HepG2 (cell line): ENCODE results near the gene HSD3B1. TPM values are rescaled to one million over a fixed set of nuclear protein-coding genes. Genes with fewer than 3 reads are reported as not detected.
A peak's percentile ranks its signal among the peaks of the same experiment; 100 is the strongest.

Source experiments
- ETV5 ChIP-seq: IDR thresholded peaks from 2 replicates; pipeline ENCODE4 v1.6.1; 2018; ENCODE audit warnings: missing biosample characterization, missing genetic modification reagents, inconsistent platforms, borderline replicate concordance
- KDM5B ChIP-seq: sonication (generic); formaldehyde crosslinking; IDR thresholded peaks from 2 replicates; pipeline ENCODE4 v1.4.0; 2020; ENCODE audit warnings: missing genetic modification reagents, mild to moderate bottlenecking, borderline replicate concordance
- RELA ChIP-seq: sonication (generic); formaldehyde crosslinking; IDR thresholded peaks from 2 replicates; pipeline ENCODE4 v1.4.0; 2020; ENCODE audit warnings: missing genetic modification reagents
- STAT5B ChIP-seq: sonication (generic); formaldehyde crosslinking; IDR thresholded peaks from 2 replicates; pipeline ENCODE4 v1.4.0; 2020; ENCODE audit warnings: missing genetic modification reagents
- ZFYVE20 ChIP-seq: sonication (generic); formaldehyde crosslinking; IDR thresholded peaks from 2 replicates; pipeline ENCODE4 v1.8.0; 2023; ENCODE audit warnings: low read depth, mild to moderate bottlenecking, moderate library complexity, missing genetic modification reagents, borderline replicate concordance
- ZNF709 ChIP-seq: sonication (generic); formaldehyde crosslinking; IDR thresholded peaks from 2 replicates; pipeline ENCODE4 v1.5.0; 2020; ENCODE audit warnings: mild to moderate bottlenecking, missing genetic modification reagents
- polyA plus RNA-seq, 8 experiments: library from polyadenylated mRNA; depleted of rRNA in 3 of 8; stranded (reverse) in 7 of 8; unstranded in 1 of 8; fragments of >200 nt; fragmentation: Illumina TruSeq in 4 of 8; extraction: Trizol in 4 of 8; gene quantifications; 2 replicates each; pipeline versions ENCODE4 v1.2.1 to v1.2.3, GENCODE V29; 2011 to 2016; ENCODE audit warnings: low read depth in 4 of 8, missing spikeins in 1 of 8, mixed read lengths in 1 of 8; ENCODE audit not compliant: insufficient read depth in 1 of 8
- total RNA-seq, 5 experiments: library from RNA; depleted of rRNA; stranded (reverse); fragments of >200 nt; fragmentation: Illumina TruSeq; extraction: Trizol; gene quantifications; 2 replicates each; pipeline ENCODE4 v1.2.3, GENCODE V29; 2016; ENCODE audit warnings: low read depth in 1 of 5
- TF ChIP-seq, protein P1 (sequence below): sonication (generic); formaldehyde crosslinking; IDR thresholded peaks from 2 replicates; pipeline ENCODE4 v1.8.1; 2023; ENCODE audit warnings: mild to moderate bottlenecking, missing genetic modification reagents, borderline replicate concordance
- TF ChIP-seq, protein P2 (sequence below): IDR thresholded peaks from 2 replicates; pipeline ENCODE4 v1.4.0; 2020; ENCODE audit warnings: mild to moderate bottlenecking, missing genetic modification reagents
- TF ChIP-seq, protein P3 (sequence below): sonication (generic); formaldehyde crosslinking; IDR thresholded peaks from 2 replicates; pipeline ENCODE4 v1.5.0; 2020; ENCODE audit warnings: mild to moderate bottlenecking, missing genetic modification reagents
- TF ChIP-seq, protein P4 (sequence below): sonication (generic); formaldehyde crosslinking; IDR thresholded peaks from 2 replicates; pipeline ENCODE4 v1.5.0; 2020; ENCODE audit warnings: missing genetic modification reagents
- TF ChIP-seq, protein P5 (sequence below), 2 experiments: fragments of 450-650 bp in 1 of 2; sonication (generic) in 1 of 2; formaldehyde crosslinking in 1 of 2; IDR thresholded peaks; 2 replicates each; pipeline versions ENCODE4 v1.6.1 to v1.8.0; 2016 to 2022; ENCODE audit warnings: antibody characterized with exemption in 1 of 2, mild to moderate bottlenecking in 1 of 2, missing genetic modification reagents in 1 of 2

HSD3B1 gene
- total and polyA plus RNA-seq, 2 of the 13 experiments (the other 11 are each of a cell fraction or from before 2014, with no cell fraction given): not detected

DNA sequence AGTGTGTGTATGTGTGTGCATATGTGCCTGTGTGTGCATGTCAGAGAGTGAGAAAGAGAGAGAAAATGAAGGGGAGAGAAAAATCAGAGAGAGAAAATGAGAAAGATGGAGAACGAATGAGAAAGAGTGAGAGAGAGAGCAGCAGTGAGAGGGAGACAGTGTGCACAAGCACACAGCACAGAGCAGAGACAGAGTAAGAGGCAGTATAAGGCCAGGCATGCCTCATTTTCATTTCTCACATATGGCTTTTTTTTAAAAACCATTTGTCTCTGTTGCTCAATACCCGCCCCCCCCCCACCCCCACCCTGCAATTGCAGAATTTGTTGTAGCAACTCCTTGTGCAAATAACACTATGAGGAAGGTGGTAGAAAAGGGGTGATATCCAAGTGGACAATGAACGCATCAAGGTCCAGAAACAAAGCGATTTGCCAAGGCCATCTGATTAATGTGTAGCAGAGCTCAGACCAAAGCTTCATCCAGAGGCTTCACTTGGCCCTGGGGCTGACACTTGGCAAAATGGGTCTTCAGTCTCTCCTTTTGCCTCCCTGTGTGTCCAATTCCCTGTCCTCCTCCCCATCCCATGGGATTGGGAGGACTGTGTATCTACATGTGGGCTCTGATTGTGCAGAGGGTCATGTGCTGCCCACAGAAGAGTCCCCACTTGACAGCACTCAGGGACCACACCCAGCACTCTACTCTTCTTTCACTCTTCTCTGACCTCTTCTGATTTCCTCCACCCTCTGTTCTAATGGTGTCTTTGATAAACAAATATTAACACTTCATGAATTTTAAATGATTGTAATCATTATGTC lies 38.9 kb upstream of the HSD3B1 start (continued):
- TF ChIP-seq ETV5 (CRISPR knock-in tag): no peak
- TF ChIP-seq, protein P1, sequence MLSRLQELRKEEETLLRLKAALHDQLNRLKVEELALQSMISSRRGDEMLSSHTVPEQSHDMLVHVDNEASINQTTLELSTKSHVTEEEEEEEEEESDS (CRISPR knock-in tag): no peak
- TF ChIP-seq, protein P2, sequence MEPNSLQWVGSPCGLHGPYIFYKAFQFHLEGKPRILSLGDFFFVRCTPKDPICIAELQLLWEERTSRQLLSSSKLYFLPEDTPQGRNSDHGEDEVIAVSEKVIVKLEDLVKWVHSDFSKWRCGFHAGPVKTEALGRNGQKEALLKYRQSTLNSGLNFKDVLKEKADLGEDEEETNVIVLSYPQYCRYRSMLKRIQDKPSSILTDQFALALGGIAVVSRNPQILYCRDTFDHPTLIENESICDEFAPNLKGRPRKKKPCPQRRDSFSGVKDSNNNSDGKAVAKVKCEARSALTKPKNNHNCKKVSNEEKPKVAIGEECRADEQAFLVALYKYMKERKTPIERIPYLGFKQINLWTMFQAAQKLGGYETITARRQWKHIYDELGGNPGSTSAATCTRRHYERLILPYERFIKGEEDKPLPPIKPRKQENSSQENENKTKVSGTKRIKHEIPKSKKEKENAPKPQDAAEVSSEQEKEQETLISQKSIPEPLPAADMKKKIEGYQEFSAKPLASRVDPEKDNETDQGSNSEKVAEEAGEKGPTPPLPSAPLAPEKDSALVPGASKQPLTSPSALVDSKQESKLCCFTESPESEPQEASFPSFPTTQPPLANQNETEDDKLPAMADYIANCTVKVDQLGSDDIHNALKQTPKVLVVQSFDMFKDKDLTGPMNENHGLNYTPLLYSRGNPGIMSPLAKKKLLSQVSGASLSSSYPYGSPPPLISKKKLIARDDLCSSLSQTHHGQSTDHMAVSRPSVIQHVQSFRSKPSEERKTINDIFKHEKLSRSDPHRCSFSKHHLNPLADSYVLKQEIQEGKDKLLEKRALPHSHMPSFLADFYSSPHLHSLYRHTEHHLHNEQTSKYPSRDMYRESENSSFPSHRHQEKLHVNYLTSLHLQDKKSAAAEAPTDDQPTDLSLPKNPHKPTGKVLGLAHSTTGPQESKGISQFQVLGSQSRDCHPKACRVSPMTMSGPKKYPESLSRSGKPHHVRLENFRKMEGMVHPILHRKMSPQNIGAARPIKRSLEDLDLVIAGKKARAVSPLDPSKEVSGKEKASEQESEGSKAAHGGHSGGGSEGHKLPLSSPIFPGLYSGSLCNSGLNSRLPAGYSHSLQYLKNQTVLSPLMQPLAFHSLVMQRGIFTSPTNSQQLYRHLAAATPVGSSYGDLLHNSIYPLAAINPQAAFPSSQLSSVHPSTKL: peak; percentile 44
- TF ChIP-seq, protein P3, sequence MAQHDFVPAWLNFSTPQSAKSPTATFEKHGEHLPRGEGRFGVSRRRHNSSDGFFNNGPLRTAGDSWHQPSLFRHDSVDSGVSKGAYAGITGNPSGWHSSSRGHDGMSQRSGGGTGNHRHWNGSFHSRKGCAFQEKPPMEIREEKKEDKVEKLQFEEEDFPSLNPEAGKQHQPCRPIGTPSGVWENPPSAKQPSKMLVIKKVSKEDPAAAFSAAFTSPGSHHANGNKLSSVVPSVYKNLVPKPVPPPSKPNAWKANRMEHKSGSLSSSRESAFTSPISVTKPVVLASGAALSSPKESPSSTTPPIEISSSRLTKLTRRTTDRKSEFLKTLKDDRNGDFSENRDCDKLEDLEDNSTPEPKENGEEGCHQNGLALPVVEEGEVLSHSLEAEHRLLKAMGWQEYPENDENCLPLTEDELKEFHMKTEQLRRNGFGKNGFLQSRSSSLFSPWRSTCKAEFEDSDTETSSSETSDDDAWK (CRISPR knock-in tag): no peak
- no peak for TF ChIP-seq ZNF709 (CRISPR knock-in tag)
- TF ChIP-seq, protein P4, sequence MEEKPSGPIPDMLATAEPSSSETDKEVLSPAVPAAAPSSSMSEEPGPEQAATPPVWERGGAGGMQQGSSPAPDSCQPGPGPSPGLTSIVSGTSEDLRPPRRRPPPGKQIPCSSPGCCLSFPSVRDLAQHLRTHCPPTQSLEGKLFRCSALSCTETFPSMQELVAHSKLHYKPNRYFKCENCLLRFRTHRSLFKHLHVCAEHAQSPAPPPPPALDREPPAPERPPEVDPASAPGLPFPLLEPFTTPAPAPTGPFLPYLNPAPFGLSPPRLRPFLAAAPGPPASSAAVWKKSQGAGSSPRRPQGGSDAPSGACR: no peak
- TF ChIP-seq ZFYVE20 (CRISPR knock-in tag): no peak
- no peak for TF ChIP-seq RELA
- TF ChIP-seq STAT5B: no peak
- TF ChIP-seq KDM5B (CRISPR knock-in tag): no peak
- TF ChIP-seq, protein P5, sequence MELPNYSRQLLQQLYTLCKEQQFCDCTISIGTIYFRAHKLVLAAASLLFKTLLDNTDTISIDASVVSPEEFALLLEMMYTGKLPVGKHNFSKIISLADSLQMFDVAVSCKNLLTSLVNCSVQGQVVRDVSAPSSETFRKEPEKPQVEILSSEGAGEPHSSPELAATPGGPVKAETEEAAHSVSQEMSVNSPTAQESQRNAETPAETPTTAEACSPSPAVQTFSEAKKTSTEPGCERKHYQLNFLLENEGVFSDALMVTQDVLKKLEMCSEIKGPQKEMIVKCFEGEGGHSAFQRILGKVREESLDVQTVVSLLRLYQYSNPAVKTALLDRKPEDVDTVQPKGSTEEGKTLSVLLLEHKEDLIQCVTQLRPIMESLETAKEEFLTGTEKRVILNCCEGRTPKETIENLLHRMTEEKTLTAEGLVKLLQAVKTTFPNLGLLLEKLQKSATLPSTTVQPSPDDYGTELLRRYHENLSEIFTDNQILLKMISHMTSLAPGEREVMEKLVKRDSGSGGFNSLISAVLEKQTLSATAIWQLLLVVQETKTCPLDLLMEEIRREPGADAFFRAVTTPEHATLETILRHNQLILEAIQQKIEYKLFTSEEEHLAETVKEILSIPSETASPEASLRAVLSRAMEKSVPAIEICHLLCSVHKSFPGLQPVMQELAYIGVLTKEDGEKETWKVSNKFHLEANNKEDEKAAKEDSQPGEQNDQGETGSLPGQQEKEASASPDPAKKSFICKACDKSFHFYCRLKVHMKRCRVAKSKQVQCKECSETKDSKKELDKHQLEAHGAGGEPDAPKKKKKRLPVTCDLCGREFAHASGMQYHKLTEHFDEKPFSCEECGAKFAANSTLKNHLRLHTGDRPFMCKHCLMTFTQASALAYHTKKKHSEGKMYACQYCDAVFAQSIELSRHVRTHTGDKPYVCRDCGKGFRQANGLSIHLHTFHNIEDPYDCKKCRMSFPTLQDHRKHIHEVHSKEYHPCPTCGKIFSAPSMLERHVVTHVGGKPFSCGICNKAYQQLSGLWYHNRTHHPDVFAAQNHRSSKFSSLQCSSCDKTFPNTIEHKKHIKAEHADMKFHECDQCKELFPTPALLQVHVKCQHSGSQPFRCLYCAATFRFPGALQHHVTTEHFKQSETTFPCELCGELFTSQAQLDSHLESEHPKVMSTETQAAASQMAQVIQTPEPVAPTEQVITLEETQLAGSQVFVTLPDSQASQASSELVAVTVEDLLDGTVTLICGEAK (IDR thresholded peaks at IDR 0.05): no peak
- TF ChIP-seq, protein P5 (CRISPR knock-in tag; IDR thresholded peaks at IDR 0.05): no peak
